Measurements from ENCODE around the gene CFAP74.

GRCh38 chr1:1917304-1917976 lies 86.1 kb downstream of the CFAP74 start:
- TF ChIP-seq, protein P1, sequence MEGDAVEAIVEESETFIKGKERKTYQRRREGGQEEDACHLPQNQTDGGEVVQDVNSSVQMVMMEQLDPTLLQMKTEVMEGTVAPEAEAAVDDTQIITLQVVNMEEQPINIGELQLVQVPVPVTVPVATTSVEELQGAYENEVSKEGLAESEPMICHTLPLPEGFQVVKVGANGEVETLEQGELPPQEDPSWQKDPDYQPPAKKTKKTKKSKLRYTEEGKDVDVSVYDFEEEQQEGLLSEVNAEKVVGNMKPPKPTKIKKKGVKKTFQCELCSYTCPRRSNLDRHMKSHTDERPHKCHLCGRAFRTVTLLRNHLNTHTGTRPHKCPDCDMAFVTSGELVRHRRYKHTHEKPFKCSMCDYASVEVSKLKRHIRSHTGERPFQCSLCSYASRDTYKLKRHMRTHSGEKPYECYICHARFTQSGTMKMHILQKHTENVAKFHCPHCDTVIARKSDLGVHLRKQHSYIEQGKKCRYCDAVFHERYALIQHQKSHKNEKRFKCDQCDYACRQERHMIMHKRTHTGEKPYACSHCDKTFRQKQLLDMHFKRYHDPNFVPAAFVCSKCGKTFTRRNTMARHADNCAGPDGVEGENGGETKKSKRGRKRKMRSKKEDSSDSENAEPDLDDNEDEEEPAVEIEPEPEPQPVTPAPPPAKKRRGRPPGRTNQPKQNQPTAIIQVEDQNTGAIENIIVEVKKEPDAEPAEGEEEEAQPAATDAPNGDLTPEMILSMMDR (IDR thresholded peaks at IDR 0.05): no peak
- TF ChIP-seq POLR2A (IDR thresholded peaks at IDR 0.05): no peak
- no peak for TF ChIP-seq EP300 (IDR thresholded peaks at IDR 0.05)
